Endodermal cell (in vitro differentiated cells): ENCODE measurements around the gene CROCC2. TPM values are rescaled to one million over a fixed set of nuclear protein-coding genes. Genes with fewer than 3 reads are reported as not detected.

ENCODE experiments used
- DNase-seq: peaks from one replicate; pipeline ENCODE4 v3.0.0-alpha.2; 2017
- H3K27ac ChIP-seq: 2 replicates; pipeline ENCODE4 v1.5.1; 2013; ENCODE audit warnings: mild to moderate bottlenecking, low read depth, low read length, moderate library complexity
- H3K27me3 ChIP-seq: 2 replicates; pipeline ENCODE4 v1.6.1; 2013; ENCODE audit warnings: mild to moderate bottlenecking, low read length, moderate library complexity; ENCODE audit not compliant: insufficient read depth, control insufficient read depth, poor library complexity, severe bottlenecking
- H3K36me3 ChIP-seq: 2 replicates; pipeline ENCODE4 v1.7.0; 2013; ENCODE audit warnings: mild to moderate bottlenecking, low read length, moderate library complexity; ENCODE audit not compliant: control insufficient read depth, insufficient read depth
- H3K4me1 ChIP-seq: one replicate; pipeline ENCODE4 v1.7.0; 2013; ENCODE audit warnings: low read length; ENCODE audit not compliant: control insufficient read depth, insufficient read depth
- H3K4me3 ChIP-seq: 2 replicates; pipeline ENCODE4 v1.5.1; 2013; ENCODE audit warnings: mild to moderate bottlenecking, low read length, moderate library complexity
- H3K9ac ChIP-seq: 2 replicates; pipeline ENCODE4 v1.6.1; 2013; ENCODE audit warnings: mild to moderate bottlenecking, low read length, moderate library complexity; ENCODE audit not compliant: poor library complexity, severe bottlenecking; ENCODE audit errors: extremely low read depth
- H3K9me3 ChIP-seq: 2 replicates; pipeline ENCODE4 v1.6.1; 2013; ENCODE audit warnings: mild to moderate bottlenecking, low read length, moderate library complexity; ENCODE audit not compliant: control insufficient read depth
- H3K27ac Mint-ChIP-seq: 2 replicates; pipeline ENCODE4 v1.8.0; 2020; ENCODE audit warnings: mixed read lengths
- H3K27me3 Mint-ChIP-seq: 2 replicates; pipeline ENCODE4 v1.8.0; 2021; ENCODE audit warnings: mild to moderate bottlenecking, mixed read lengths; ENCODE audit not compliant: insufficient read depth
- H3K36me3 Mint-ChIP-seq: 2 replicates; pipeline ENCODE4 v1.8.0; 2020; ENCODE audit warnings: low read depth, mixed read lengths
- H3K4me1 Mint-ChIP-seq: 2 replicates; pipeline ENCODE4 v1.8.0; 2020; ENCODE audit warnings: mixed read lengths
- H3K4me3 Mint-ChIP-seq: 2 replicates; pipeline ENCODE4 v1.8.0; 2020; ENCODE audit warnings: mild to moderate bottlenecking, moderate library complexity, mixed read lengths
- H3K9me3 Mint-ChIP-seq: 2 replicates; pipeline ENCODE4 v1.8.0; 2020; ENCODE audit warnings: mild to moderate bottlenecking, mixed read lengths
- WGBS, 2 experiments: methylation state at CpG; one replicate each; pipeline versions ENCODE4 v1.1.5 to v1.1.7; 2013; ENCODE audit warnings: missing lambda C conversion rate in 2 of 2, mixed read lengths in 1 of 2; ENCODE audit not compliant: insufficient coverage in 1 of 2, insufficient read length in 1 of 2; 5-methylcytosine and 5-hydroxymethylcytosine counted together
- total RNA-seq, 2 donors: library from RNA; stranded (reverse); fragmentation: NEBNext Ultra II Directional in 1 of 2; extraction: Animal tissue kit (Norgen Biotek cat#: 25700) in 1 of 2; gene quantifications; 2 replicates in 1 of 2; 3 replicates in 1 of 2; pipeline ENCODE4 v1.2.1, GENCODE V29; 2021
- TF ChIP-seq, protein P1 (sequence below): fragments of 200-600 bp; sonication (generic); conservative IDR thresholded peaks from 2 replicates; pipeline ENCODE4 v1.5.0; 2021; ENCODE audit warnings: antibody characterized with exemption, mild to moderate bottlenecking

CROCC2 gene
- total RNA-seq, 2 donors from 2014 or later = not detected

DNA sequence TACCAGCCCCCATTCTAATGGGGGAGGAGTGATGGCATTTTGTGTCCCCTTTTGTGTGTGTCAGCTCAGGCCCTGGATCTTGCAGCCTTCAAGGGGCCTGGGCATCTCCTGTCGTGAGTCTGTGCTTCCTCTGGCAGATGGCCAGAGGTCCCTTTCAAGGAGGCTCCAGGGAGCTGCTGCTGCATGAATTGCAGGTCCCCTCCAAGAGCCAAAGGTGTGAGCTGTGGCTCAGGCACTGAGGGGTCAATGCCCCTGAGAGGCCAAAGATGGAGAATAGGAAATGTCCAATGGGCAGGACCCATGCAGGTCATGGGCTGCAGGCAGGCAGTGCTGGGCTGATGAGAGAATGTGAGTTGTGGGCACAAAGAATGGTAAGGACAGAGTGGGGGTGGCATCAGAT is 20.6 kb upstream of the CROCC2 start:
- no peaks in the 10 kb centered on the region for H3K27me3 Mint-ChIP-seq
- TF ChIP-seq, protein P1, sequence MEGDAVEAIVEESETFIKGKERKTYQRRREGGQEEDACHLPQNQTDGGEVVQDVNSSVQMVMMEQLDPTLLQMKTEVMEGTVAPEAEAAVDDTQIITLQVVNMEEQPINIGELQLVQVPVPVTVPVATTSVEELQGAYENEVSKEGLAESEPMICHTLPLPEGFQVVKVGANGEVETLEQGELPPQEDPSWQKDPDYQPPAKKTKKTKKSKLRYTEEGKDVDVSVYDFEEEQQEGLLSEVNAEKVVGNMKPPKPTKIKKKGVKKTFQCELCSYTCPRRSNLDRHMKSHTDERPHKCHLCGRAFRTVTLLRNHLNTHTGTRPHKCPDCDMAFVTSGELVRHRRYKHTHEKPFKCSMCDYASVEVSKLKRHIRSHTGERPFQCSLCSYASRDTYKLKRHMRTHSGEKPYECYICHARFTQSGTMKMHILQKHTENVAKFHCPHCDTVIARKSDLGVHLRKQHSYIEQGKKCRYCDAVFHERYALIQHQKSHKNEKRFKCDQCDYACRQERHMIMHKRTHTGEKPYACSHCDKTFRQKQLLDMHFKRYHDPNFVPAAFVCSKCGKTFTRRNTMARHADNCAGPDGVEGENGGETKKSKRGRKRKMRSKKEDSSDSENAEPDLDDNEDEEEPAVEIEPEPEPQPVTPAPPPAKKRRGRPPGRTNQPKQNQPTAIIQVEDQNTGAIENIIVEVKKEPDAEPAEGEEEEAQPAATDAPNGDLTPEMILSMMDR = no peak
- no peak overlapping the region for H3K4me3 Mint-ChIP-seq
- H3K9me3 ChIP-seq = no peaks in the 10 kb centered on the region
- H3K36me3 Mint-ChIP-seq = no peaks in the 10 kb centered on the region
- no peak overlapping the region for H3K4me3 ChIP-seq
- H3K27ac ChIP-seq = no peak overlapping the region
- H3K9me3 Mint-ChIP-seq = no peaks in the 10 kb centered on the region
- DNase-seq = no peak
- peaks cover 6% of the 10 kb centered on the region for H3K4me1 Mint-ChIP-seq
- H3K9ac ChIP-seq = no peak overlapping the region
- 95 to 100% methylated on average over 1 of the region's 1 CpG for WGBS, 2 experiments
- no peak overlapping the region for H3K27ac Mint-ChIP-seq
- H3K4me1 ChIP-seq = peaks cover 4% of the 10 kb centered on the region
- H3K36me3 ChIP-seq = no peaks in the 10 kb centered on the region
- no peaks in the 10 kb centered on the region for H3K27me3 ChIP-seq

DNA sequence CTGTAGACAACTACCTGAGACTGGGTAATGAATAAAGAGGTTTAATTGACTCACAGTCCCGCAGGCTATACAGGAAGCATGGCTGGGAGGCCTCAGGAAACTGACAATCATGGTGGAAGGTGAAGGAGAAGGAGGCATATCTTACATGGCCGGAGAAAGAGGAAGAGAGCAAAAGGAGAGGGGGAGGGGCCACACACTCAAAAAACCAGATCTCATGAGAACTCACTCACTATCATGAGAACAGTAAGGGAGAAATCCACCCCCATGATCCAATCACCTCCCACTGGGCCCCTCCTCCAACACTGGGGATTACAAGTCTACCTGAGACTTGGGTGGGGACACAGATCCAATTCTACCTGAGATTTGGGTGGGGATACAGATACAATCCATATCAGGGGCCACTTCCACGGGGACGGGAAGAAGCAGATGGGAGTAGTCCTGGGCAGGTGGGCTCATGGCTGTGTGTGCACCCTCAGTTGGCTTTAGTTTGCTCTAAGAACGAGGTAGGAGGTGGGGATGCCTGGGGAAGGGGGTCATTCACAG is 20.0 kb upstream of the CROCC2 start:
- no peak for DNase-seq
- Mint-ChIP-seq H3K4me1 (peaks cover 6% of the 10 kb centered on the region), H3K27ac (no peak overlapping the region), H3K27me3 (no peaks in the 10 kb centered on the region), H3K9me3 (no peaks in the 10 kb centered on the region), H3K4me3 (no peak overlapping the region), H3K36me3 (no peaks in the 10 kb centered on the region)
- H3K9ac ChIP-seq = no peak overlapping the region
- peaks cover 4% of the 10 kb centered on the region for H3K4me1 ChIP-seq
- no peaks in the 10 kb centered on the region for H3K27me3 ChIP-seq
- no peaks in the 10 kb centered on the region for H3K36me3 ChIP-seq
- TF ChIP-seq, protein P1 = no peak
- no peak overlapping the region for H3K4me3 ChIP-seq
- H3K9me3 ChIP-seq = no peaks in the 10 kb centered on the region
- WGBS, 2 experiments = 91 to 100% methylated on average over 1 to 5 of the region's 5 CpGs
- no peak overlapping the region for H3K27ac ChIP-seq

DNA sequence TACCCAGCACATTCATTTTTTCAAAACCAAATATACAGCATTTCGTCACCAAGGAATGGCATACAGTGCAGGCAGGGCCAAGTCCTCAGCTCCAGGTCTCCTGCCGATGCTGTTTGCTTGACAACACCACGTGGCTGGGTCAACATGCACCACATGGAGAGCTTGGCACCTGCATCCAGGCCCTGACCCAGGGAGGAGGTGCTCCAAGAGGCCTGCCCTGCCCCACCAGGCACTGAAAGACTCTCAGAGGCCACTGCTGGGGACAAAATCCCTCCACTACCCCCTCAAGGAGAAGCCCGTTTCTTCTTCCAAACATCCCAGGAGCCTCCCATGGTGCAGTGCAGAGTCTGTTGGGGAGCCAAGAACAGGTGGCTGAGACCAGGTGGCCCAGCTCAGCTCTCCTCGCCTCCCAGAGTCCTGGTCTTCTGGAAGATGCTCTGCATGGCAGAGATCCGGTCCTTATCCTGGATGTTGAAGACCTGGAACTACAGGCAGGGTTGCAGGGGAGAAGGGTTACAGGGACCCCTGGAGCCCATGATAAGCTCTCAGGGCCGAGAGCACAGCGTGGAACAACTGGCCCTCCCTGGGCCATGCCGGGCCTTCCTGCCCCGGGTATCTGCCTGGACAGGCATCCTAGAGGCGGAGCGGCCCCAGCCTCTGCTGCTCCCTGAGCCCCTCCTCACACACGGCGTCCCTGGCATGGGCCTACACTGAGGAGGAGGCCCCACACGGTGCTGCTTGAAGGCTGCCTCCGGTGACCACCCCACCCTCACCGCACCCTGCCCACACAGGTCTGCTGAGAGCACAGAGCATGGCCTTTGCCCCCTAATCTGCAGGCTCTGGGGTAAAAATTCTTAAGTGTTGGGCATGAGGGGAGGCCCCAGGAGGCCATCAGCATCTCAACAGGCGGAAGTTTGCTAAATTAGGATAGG is 19.2 kb upstream of the CROCC2 start:
- H3K9me3 ChIP-seq = no peaks in the 10 kb centered on the region
- H3K36me3 Mint-ChIP-seq = no peaks in the 10 kb centered on the region
- no peaks in the 10 kb centered on the region for H3K9me3 Mint-ChIP-seq
- no peak overlapping the region for H3K9ac ChIP-seq
- peaks cover 4% of the 10 kb centered on the region for H3K4me1 ChIP-seq
- peaks cover 4% of the 10 kb centered on the region for H3K4me1 Mint-ChIP-seq
- H3K27ac ChIP-seq = no peak overlapping the region
- no peak overlapping the region for H3K27ac Mint-ChIP-seq
- H3K4me3 ChIP-seq = no peak overlapping the region
- DNase-seq = no peak
- no peaks in the 10 kb centered on the region for H3K27me3 ChIP-seq
- TF ChIP-seq, protein P1 = no peak
- no peaks in the 10 kb centered on the region for H3K27me3 Mint-ChIP-seq
- WGBS, 2 experiments = 91 to 94% methylated on average over 12 to 18 of the region's 18 CpGs
- H3K36me3 ChIP-seq = no peaks in the 10 kb centered on the region
- H3K4me3 Mint-ChIP-seq = no peak overlapping the region
